Prostate gland (tissue), 2 donors: ENCODE measurements around the gene TENT5C. TPM values are rescaled to one million over a fixed set of nuclear protein-coding genes. Genes with fewer than 3 reads are reported as not detected.
A peak's percentile ranks its signal among the peaks of the same experiment; 100 is the strongest.

Source experiments
- DNase-seq: peaks from one replicate; pipeline ENCODE4 v3.0.0-alpha.2; 2019; ENCODE audit warnings: low spot score
- H3K27ac ChIP-seq, 2 donors: fragments of 200-600 bp; sonication (generic); 2 replicates each; pipeline ENCODE4 v1.5.1; 2017 to 2019
- H3K27me3 ChIP-seq: fragments of 200-600 bp; sonication (generic); replicated peaks from 2 replicates; pipeline ENCODE4 v1.5.1; 2019; ENCODE audit not compliant: insufficient read depth
- H3K36me3 ChIP-seq, 2 donors: fragments of 200-600 bp; sonication (generic); 1 replicate in 1 of 2; 2 replicates in 1 of 2; pipeline versions ENCODE4 v1.5.1 to v1.8.1; 2017 to 2019
- H3K4me1 ChIP-seq: fragments of 200-600 bp; sonication (generic); replicated peaks from 2 replicates; pipeline ENCODE4 v1.5.1; 2019
- H3K4me3 ChIP-seq, 2 donors: fragments of 200-600 bp; sonication (generic); 2 replicates each; pipeline ENCODE4 v1.5.1; 2017 to 2019
- H3K9me3 ChIP-seq: fragments of 200-600 bp; sonication (generic); 2 replicates; pipeline ENCODE4 v1.5.1; 2017
- CTCF ChIP-seq, 4 experiments: fragments of 200-600 bp in 2 of 4; fragments of 450-650 bp in 2 of 4; sonication (generic) in 2 of 4; IDR thresholded peaks; 1 replicate in 3 of 4; 2 replicates in 1 of 4; pipeline ENCODE4 v1.5.1; 2016 to 2019; ENCODE audit warnings: antibody characterized with exemption in 4 of 4, mild to moderate bottlenecking in 2 of 4, moderate library complexity in 2 of 4
- POLR2A ChIP-seq: fragments of 450-650 bp; IDR thresholded peaks from one replicate; pipeline ENCODE4 v1.6.1; 2016; ENCODE audit warnings: antibody characterized with exemption, mild to moderate bottlenecking
- POLR2AphosphoS5 ChIP-seq: sonication (generic); formaldehyde crosslinking; IDR thresholded peaks from one replicate; pipeline ENCODE4 v1.6.1; 2017; ENCODE audit warnings: antibody characterized with exemption
- WGBS: methylation state at CpG from one replicate; pipeline ENCODE4 v1.1.5; 2018; 5-methylcytosine and 5-hydroxymethylcytosine counted together
- intact Hi-C: fragments of 100-400 bp; cut with DNase I; formaldehyde crosslinking; loops from one replicate; pipeline ENCODE4 v1.14.2; 2022
- total RNA-seq, 2 donors: library from RNA; depleted of rRNA; stranded (reverse); fragments of >200 nt; gene quantifications; one replicate each; pipeline ENCODE4 v1.1.0, GENCODE V29; 2016

The TENT5C gene
- total RNA-seq, 2 donors from 2014 or later = 23.1 to 28.7 TPM

GRCh38 chr1:117584181-117584580 is 21.7 kb upstream of the TENT5C start:
- no peak for DNase-seq
- Histone ChIP-seq H3K4me3 (no peak overlapping the region), H3K27ac (no peak overlapping the region), H3K4me1 (peaks cover 2% of the 10 kb centered on the region), H3K9me3 (no peaks in the 10 kb centered on the region), H3K36me3 (no peaks in the 10 kb centered on the region), H3K27me3 (no peaks in the 10 kb centered on the region)
- WGBS = 92% methylated on average over 6 of the region's 6 CpGs
- intact Hi-C loops = no loop called here
- TF ChIP-seq CTCF (IDR thresholded peaks at IDR 0.05) (no peak), POLR2A (no peak), POLR2AphosphoS5 (no peak)

GRCh38 chr1:117585086-117585485 is 20.8 kb upstream of the TENT5C start:
- no peak for DNase-seq
- no peak for TF ChIP-seq POLR2AphosphoS5
- TF ChIP-seq POLR2A = no peak
- no peak for TF ChIP-seq CTCF (IDR thresholded peaks at IDR 0.05)
- intact Hi-C loops = no loop called here
- Histone ChIP-seq H3K4me1 (peaks cover 5% of the 10 kb centered on the region), H3K36me3 (no peaks in the 10 kb centered on the region), H3K27me3 (no peaks in the 10 kb centered on the region), H3K4me3 (no peak overlapping the region), H3K27ac (no peak overlapping the region), H3K9me3 (no peaks in the 10 kb centered on the region)
- WGBS = 92% methylated on average over 8 of the region's 8 CpGs

GRCh38 chr1:117586337-117586736 is 19.5 kb upstream of the TENT5C start:
- DNase-seq = no peak
- no peaks in the 10 kb centered on the region for H3K9me3 ChIP-seq
- intact Hi-C loops = no loop called here
- no peak overlapping the region for H3K27ac ChIP-seq
- H3K27me3 ChIP-seq = no peaks in the 10 kb centered on the region
- 90% methylated on average over 1 of the region's 1 CpG for WGBS
- peaks cover 14% of the 10 kb centered on the region for H3K4me1 ChIP-seq
- TF ChIP-seq POLR2AphosphoS5 = no peak
- no peak for TF ChIP-seq POLR2A
- no peak for TF ChIP-seq CTCF (IDR thresholded peaks at IDR 0.05)
- no peaks in the 10 kb centered on the region for H3K36me3 ChIP-seq
- H3K4me3 ChIP-seq = no peak overlapping the region

DNA sequence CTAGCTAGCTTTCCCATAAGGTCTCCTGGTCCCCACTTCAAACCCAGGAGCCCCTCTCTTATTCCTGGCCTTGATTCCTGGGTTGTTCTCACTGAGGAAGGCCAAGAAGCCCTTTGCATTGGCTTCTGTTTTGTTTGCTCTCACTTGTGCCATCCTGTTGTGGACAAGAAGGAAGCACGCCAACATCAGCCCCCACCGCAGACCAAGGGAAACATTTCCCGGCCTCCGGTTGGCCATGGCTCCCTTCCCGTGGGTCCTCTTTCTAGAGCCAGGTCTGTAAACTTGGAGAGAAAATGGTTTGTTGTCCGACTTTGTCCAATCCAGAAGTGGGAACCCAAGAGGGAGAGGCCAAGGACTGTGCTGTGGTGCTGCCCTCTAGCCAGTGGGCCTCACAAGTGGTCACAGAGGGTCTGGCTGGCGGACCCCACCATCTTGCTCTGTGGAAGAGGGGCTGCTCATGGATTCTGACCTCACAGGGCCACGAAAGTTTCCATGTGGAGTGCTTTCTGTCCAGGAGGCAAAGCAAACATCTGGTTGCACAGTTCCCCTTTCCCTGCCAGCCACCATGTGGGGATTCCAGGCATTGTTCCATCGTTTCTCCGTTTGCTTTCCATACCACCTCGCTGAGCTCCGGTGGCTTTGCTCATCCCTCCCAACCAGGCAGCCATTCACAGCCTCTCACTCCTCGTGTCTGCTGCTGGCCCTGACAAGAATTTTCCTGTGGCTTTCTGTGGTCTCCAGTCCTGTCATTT is 18.9 kb upstream of the TENT5C start:
- Histone ChIP-seq H3K4me3 (no peak overlapping the region), H3K27ac (peak overlapping the region in 1 of 2 donors; percentile 52), H3K9me3 (no peaks in the 10 kb centered on the region), H3K36me3 (no peaks in the 10 kb centered on the region), H3K4me1 (peaks cover 14% of the 10 kb centered on the region), H3K27me3 (no peaks in the 10 kb centered on the region)
- 49% methylated on average over 13 of the region's 13 CpGs for WGBS
- peak; percentile 79 for DNase-seq
- TF ChIP-seq CTCF (IDR thresholded peaks at IDR 0.05) (peak in 1 of 4 experiments; percentile 6), POLR2A (no peak), POLR2AphosphoS5 (peak; percentile 82)
- intact Hi-C loops = no loop called here
